Stimulated activated CD4-positive, alpha-beta T cell treated with anti-CD3 and anti-CD28 coated beads, Interleukin-1b, Interleukin-23, amount 100 ng/mL, for 4 hours (primary cell): ENCODE results near the gene TMEM30A.

Source experiments
- DNase-seq, 2 donors: peaks; one replicate each; pipeline ENCODE4 v3.0.0-alpha.2; 2020; ENCODE audit warnings: low read depth in 2 of 2

The TMEM30A gene

GRCh38 chr6:75215291-75215690 lies 69.3 kb downstream of the TMEM30A start:
- no peak for DNase-seq

DNA sequence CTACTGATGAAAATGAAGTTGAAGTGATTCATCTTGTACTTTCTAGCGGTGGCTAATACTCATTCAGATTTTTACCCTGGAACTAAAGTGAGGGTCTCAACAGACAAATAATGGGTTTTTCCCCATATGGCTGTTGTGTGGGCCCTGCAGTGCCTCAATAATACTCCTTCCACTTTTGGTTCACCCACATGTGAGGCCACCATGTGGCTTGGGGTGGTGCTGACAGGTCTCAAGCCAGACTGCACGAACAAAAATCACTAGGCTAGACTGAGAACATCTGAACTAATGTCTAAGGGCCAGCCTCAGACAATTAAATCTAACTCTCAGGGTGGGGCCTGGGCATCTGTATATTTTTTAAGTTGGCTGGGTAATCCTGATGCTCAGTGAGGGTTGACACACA lies 70.9 kb downstream of the TMEM30A start:
- DNase-seq = no peak

DNA sequence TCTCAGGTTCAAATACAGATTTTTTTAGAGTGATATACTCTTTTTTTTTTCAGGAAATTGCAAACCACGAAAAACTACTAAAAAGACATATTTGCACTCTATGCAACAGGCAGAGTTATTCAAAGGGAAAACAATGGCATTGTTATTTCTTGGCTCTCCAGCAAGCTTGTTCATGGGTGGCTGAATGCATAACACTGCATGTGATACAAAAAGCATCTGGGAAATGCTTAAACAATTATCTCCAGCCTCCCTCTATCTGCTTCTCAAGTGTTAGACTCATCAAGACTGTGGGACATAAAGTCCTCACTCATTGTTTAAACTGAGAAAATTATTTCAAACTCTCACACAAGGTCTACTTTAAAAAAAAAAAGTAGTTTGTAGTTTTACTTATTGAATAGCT lies 71.5 kb downstream of the TMEM30A start:
- no peak for DNase-seq

GRCh38 chr6:75211920-75212590 lies 72.5 kb downstream of the TMEM30A start:
- no peak for DNase-seq

GRCh38 chr6:75210885-75211739 lies 73.5 kb downstream of the TMEM30A start:
- peak in 1 of 2 donors; percentile 52 for DNase-seq

GRCh38 chr6:75209184-75209723 lies 75.3 kb downstream of the TMEM30A start:
- no peak for DNase-seq

GRCh38 chr6:75208298-75209183 lies 76.1 kb downstream of the TMEM30A start:
- peak; percentile 78 to 82 for DNase-seq

DNA sequence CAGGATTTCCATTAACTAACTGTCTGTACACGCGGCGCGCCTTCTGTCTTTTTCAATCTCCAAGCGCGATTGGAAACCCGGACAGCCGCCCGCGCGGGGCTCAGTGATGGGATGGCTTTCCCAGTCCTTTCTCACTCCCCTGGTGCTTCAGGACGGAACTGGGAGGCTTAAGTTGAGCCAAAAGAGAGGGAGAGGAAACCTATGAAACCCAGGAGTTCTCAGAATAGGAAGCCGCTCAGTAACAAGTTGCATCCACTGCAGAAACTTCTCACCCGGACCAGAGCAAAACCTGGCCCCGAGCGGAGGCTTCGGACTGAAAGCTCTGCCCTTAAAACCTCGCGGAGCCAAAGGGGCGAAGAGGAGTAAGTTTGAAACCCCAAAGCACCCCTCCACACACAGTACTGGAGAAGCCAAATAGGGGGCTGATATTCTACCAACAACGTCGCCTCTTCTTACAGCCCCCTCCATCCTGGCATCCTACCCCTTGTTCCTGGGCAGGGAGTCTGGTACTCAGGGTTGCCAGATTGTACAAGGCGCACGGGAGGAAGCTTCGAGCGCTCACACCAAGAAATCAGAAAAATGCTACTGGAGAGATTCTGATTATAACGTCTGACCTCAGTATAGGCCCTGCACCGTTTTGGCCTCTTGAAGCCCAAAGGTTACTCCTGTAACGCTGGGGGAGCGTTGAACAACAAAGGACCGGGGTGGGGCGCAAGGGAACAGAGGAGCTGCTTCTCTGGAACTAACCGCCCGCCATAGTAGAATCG lies 77.8 kb downstream of the TMEM30A start:
- DNase-seq = no peak

- no peak for DNase-seq
Observed at GRCh38 chr6:75205776-75206575, 78.6 kb downstream of the TMEM30A start, which contains the start of gene COL12A1. Gene COL12A1, minus strand, starts transcription at chr6:75206053. Its CDS starts 3,261 bp downstream, at chr6:75202792.

GRCh38 chr6:75204959-75205775 lies 79.4 kb downstream of the TMEM30A start:
- DNase-seq = no peak

GRCh38 chr6:75204217-75204958 lies 80.2 kb downstream of the TMEM30A start:
- no peak for DNase-seq

DNA sequence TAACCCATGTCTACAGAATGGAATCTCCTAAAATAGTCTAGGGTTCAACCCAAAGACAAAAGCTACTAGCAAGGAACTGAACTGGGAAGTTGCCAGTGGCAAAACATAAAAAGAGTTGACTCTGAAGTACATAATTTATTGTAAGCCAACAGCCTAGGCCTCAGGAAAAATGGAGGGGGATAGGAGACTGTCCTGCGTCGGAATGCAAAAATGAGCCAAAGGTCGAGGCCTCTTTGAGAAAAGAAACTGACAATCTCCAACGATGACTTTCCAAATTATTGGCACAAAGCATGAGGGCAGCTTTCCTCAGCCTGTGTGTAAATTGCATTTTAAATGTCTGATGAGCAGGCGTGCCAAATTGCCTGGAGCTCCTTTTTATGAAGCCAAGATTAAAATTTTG lies 80.9 kb downstream of the TMEM30A start:
- no peak for DNase-seq
